GM19452 (cell line): ENCODE data around the gene NOD1.

Experiments used
- ATAC-seq: cut with Tn5 transposase; IDR thresholded peaks from one replicate; pipeline ENCODE4 v1.9.1; 2021; ENCODE audit not compliant: unreplicated experiment

Gene NOD1

GRCh38 chr7:30379131-30379530, 99.5 kb downstream of the NOD1 start:
- ATAC-seq = no peak

GRCh38 chr7:30378275-30378674, 100.3 kb downstream of the NOD1 start:
- ATAC-seq = no peak
